GM18508 (cell line): ENCODE data around the gene FAM78A.
"Not testable (repeated sequence)": the region's sequence is repeated elsewhere in the genome, so short reads cannot be mapped to it uniquely, and the experiment has no call there.

ENCODE experiments used
- ATAC-seq: cut with Tn5 transposase; IDR thresholded peaks from one replicate; pipeline ENCODE4 v1.9.1; 2021; ENCODE audit warnings: moderate number of reproducible peaks; ENCODE audit not compliant: insufficient read depth, unreplicated experiment

The FAM78A gene

GRCh38 chr9:131217331-131218031 lies 58.8 kb downstream of the FAM78A start:
- no peak for ATAC-seq

GRCh38 chr9:131216806-131217205 lies 59.5 kb downstream of the FAM78A start:
- ATAC-seq, result no peak

DNA sequence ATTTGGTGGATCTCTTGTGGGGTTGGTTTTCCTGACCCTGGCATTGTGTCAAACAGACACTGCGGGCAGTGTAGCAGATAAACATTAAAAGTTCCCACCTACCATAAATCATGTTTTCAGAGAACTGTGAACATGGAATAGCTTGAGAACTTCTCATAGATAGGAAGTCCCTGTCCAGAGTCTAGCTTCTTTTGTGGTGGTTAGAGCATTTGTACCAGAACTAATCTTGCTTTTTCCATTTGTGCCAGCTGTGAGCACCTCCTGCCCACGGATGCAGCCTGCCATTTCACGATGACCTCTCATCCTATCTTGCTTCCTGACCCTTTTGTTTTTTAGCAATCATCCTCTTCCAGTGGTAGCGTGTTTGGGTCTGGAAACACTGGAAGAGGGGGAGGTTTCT lies 61.4 kb downstream of the FAM78A start:
- no peak for ATAC-seq

GRCh38 chr9:131214286-131214856 lies 61.9 kb downstream of the FAM78A start:
- ATAC-seq, result no peak

DNA sequence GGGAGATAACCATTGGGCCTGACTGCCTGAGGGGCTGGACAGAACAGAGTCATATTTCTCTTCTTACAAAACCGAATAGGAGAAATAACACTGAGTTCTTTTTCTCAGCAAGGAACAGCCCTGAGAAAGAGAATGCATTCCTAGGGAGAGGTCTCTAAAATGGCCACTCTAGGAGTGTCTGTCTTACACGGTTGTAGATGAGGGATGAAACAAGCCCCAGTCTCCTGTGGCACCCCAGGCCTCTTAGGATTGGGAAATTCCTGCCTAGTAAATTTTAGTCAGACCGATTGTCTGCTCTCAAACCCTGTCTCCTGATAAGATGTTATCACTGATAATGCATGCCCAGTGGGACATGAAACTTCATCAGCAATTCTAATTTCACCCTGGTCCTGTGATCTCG lies 64.4 kb downstream of the FAM78A start:
- not testable (repeated sequence) for ATAC-seq
